ENCODE measurements around the gene KRTAP4-3. TPM values are rescaled to one million over a fixed set of nuclear protein-coding genes. Genes with fewer than 3 reads are reported as not detected.

The KRTAP4-3 gene
- total RNA-seq, 1 experiment from 2014 or later, result not detected

DNA sequence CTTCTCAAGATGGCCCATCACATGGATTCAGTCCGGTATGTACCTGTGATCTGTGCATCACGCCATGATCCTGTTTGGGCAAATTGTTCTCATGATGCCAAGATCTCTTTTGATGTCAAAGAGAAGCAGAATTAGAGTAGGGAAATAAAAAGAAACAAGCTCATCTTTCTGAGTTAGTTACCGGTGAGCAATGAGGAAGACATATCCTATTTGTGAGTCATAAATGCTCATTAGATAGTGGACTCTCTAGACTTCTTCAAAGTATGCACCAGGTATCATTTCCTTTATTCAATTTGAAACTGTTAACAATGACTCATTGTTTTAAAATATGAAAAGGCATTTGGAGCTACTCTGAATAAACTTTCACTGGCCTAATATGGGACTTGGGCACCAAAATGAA is 36.0 kb downstream of the KRTAP4-3 start:
- no peak overlapping the region for H4K5ac ChIP-seq (ENCODE audit: insufficient read length, low read depth, low read length)
- H2BK20ac ChIP-seq (ENCODE audit: low read depth, low read length, poor library complexity, severe bottlenecking), result no peak overlapping the region
- no peak overlapping the region for H3K4ac ChIP-seq (ENCODE audit: low read depth, low read length)
- Mint-ChIP-seq H3K27me3 (ENCODE audit: low read depth) (no peaks in the 10 kb centered on the region), H3K4me1 (no peaks in the 10 kb centered on the region), H3K9me3 (peaks cover 0 to 8% of the 10 kb centered on the region in 2 experiments; a peak in 2 of 5 replicates), H3K27ac (no peak overlapping the region), H3K36me3 (ENCODE audit: insufficient read depth in 1 of 3, low read depth in 3 of 3) (no peaks in the 10 kb centered on the region), H3K4me3 (no peak overlapping the region)
- H3K4me2 ChIP-seq (ENCODE audit: insufficient read depth, insufficient read length, low read length), result no peak overlapping the region
- no peak overlapping the region for H2BK12ac ChIP-seq (ENCODE audit: insufficient read length, low read depth, low read length)
- no peaks in the 10 kb centered on the region for H4K20me1 ChIP-seq (ENCODE audit: control insufficient read depth, insufficient read depth, insufficient read length)
- H3K27me3 ChIP-seq (ENCODE audit: insufficient read depth, low read length), result no peaks in the 10 kb centered on the region
- H3K79me2 ChIP-seq (ENCODE audit: insufficient read depth, low read length), result no peaks in the 10 kb centered on the region
- H3K27ac ChIP-seq (ENCODE audit: insufficient read length, low read depth, low read length), result no peak overlapping the region
- TF ChIP-seq, protein P1, sequence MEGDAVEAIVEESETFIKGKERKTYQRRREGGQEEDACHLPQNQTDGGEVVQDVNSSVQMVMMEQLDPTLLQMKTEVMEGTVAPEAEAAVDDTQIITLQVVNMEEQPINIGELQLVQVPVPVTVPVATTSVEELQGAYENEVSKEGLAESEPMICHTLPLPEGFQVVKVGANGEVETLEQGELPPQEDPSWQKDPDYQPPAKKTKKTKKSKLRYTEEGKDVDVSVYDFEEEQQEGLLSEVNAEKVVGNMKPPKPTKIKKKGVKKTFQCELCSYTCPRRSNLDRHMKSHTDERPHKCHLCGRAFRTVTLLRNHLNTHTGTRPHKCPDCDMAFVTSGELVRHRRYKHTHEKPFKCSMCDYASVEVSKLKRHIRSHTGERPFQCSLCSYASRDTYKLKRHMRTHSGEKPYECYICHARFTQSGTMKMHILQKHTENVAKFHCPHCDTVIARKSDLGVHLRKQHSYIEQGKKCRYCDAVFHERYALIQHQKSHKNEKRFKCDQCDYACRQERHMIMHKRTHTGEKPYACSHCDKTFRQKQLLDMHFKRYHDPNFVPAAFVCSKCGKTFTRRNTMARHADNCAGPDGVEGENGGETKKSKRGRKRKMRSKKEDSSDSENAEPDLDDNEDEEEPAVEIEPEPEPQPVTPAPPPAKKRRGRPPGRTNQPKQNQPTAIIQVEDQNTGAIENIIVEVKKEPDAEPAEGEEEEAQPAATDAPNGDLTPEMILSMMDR (conservative IDR thresholded peaks at IDR 0.05), result no peak
- no CpG with 5 or more reads among the region's 3 CpGs for WGBS (ENCODE audit: extremely low coverage, insufficient read length, low lambda C conversion rate)
- H2BK5ac ChIP-seq (ENCODE audit: insufficient read length, low read length), result no peak overlapping the region
- H3K23me2 ChIP-seq (ENCODE audit: insufficient read length, low read depth, low read length, poor library complexity, severe bottlenecking), result no peaks in the 10 kb centered on the region
- DNase-seq, result no peak
- no peaks in the 10 kb centered on the region for H3K79me1 ChIP-seq (ENCODE audit: insufficient read depth, low read depth, low read length, poor library complexity, severe bottlenecking)
- H4K91ac ChIP-seq (ENCODE audit: insufficient read length, low read depth, low read length), result no peak overlapping the region
- no peak overlapping the region for H2BK15ac ChIP-seq (ENCODE audit: low read depth, low read length)
- H2BK120ac ChIP-seq (ENCODE audit: low read depth, low read length, poor library complexity, severe bottlenecking), result no peak overlapping the region
- H2AK5ac ChIP-seq (ENCODE audit: insufficient read length, low read length), result no peak overlapping the region
- no peak overlapping the region for H3T11ph ChIP-seq (ENCODE audit: low read length)
- H4K8ac ChIP-seq (replicated peaks; ENCODE audit: insufficient read length, low read depth, low read length), result no peak overlapping the region
- H3K14ac ChIP-seq (ENCODE audit: insufficient read depth, low read length), result no peak overlapping the region
- no peak overlapping the region for H3K56ac ChIP-seq (ENCODE audit: insufficient read length, low read depth, low read length)
- no peak overlapping the region for H3K9ac ChIP-seq (ENCODE audit: extremely low read depth, insufficient read length, low read length)
- no peak overlapping the region for H3K18ac ChIP-seq (ENCODE audit: insufficient read length, low read depth, low read length)
- H2AFZ ChIP-seq (ENCODE audit: low read length), result no peak overlapping the region
- no peaks in the 10 kb centered on the region for H3K4me1 ChIP-seq (ENCODE audit: insufficient read depth, low read length)
- no peak overlapping the region for H3K23ac ChIP-seq (ENCODE audit: insufficient read length, low read depth, low read length)
- H3K9me3 ChIP-seq (ENCODE audit: control insufficient read depth, low read depth, low read length), result no peaks in the 10 kb centered on the region
